HCT116 (cell line): ENCODE measurements around the gene ZSCAN26.

Source experiments
- ATF3 ChIP-seq: IDR thresholded peaks from 2 replicates; pipeline ENCODE4 v1.6.1; 2012
- CEBPB ChIP-seq: IDR thresholded peaks from 2 replicates; pipeline ENCODE4 v1.6.1; 2012; ENCODE audit warnings: low read depth
- CTCF ChIP-seq, 3 experiments: fragments of 200-600 bp in 1 of 3; sonication (generic) in 1 of 3; IDR thresholded peaks in 2 of 3; conservative IDR thresholded peaks in 1 of 3; 2 replicates each; pipeline ENCODE4 v1.5.1; 2012 to 2017; ENCODE audit warnings: low read depth in 2 of 3, low read length in 2 of 3, antibody characterized with exemption in 1 of 3, borderline replicate concordance in 1 of 3, control low read depth in 1 of 3, mild to moderate bottlenecking in 1 of 3, mixed read lengths in 1 of 3, mixed run types in 1 of 3, moderate library complexity in 1 of 3; ENCODE audit not compliant: insufficient read depth in 1 of 3
- EZH2 ChIP-seq: fragments of 200-600 bp; sonication (generic); IDR thresholded peaks from 2 replicates; pipeline ENCODE4 v1.6.1; 2017; ENCODE audit warnings: antibody characterized with exemption, mixed run types
- FOSL1 ChIP-seq: IDR thresholded peaks from 2 replicates; pipeline ENCODE4 v1.6.1; 2012; ENCODE audit warnings: low read depth
- POLR2A ChIP-seq: IDR thresholded peaks from 2 replicates; pipeline ENCODE4 v1.7.0; 2011; ENCODE audit warnings: borderline replicate concordance; ENCODE audit not compliant: insufficient read depth, insufficient read length; ENCODE audit errors: extremely low read depth
- POLR2AphosphoS5 ChIP-seq: IDR thresholded peaks from 2 replicates; pipeline ENCODE4 v1.6.1; 2011; ENCODE audit warnings: mild to moderate bottlenecking, low read depth, low read length, moderate library complexity
- REST ChIP-seq: IDR thresholded peaks from 2 replicates; pipeline ENCODE4 v1.6.1; 2012; ENCODE audit warnings: low read depth

- no peak for TF ChIP-seq EZH2
- no peak for TF ChIP-seq POLR2AphosphoS5
- no peak for TF ChIP-seq CTCF (IDR thresholded peaks at IDR 0.05 in 2 of 3, conservative IDR thresholded peaks at IDR 0.05 in 1 of 3; ENCODE audit: borderline replicate concordance in 1 of 3, insufficient read depth in 1 of 3, low read depth in 2 of 3, low read length in 2 of 3)
- TF ChIP-seq ATF3, result no peak
- TF ChIP-seq POLR2A, result no peak
- no peak for TF ChIP-seq CEBPB
- no peak for TF ChIP-seq REST
- no peak for TF ChIP-seq FOSL1
Observed at GRCh38 chr6:28224131-28225055, 42.5 kb upstream of the ZSCAN26 start.
